SK-N-SH (cell line): ENCODE measurements around the gene CADM1.

Experiments used
- EP300 ChIP-seq, 2 experiments: IDR thresholded peaks; 2 replicates each; pipeline versions ENCODE4 v1.4.0 to v1.6.1; 2012; ENCODE audit warnings: borderline replicate concordance in 1 of 2, low read depth in 1 of 2, low read length in 1 of 2
- MXI1 ChIP-seq: IDR thresholded peaks from 2 replicates; pipeline ENCODE4 v1.6.1; 2012; ENCODE audit warnings: mild to moderate bottlenecking, low read depth, low read length, improper control_type of control experiment
- NFIC ChIP-seq: IDR thresholded peaks from 2 replicates; pipeline ENCODE4 v1.4.0; 2012; ENCODE audit warnings: borderline replicate concordance
- POLR2AphosphoS5 ChIP-seq: IDR thresholded peaks from 2 replicates; pipeline ENCODE4 v1.6.1; 2012; ENCODE audit warnings: low read depth, low read length
- RAD21 ChIP-seq: IDR thresholded peaks from 2 replicates; pipeline ENCODE4 v1.6.1; 2012; ENCODE audit warnings: mild to moderate bottlenecking, low read length
- RCOR1 ChIP-seq: fragments of 150-350 bp; IDR thresholded peaks from 2 replicates; pipeline ENCODE4 v1.6.1; 2017; ENCODE audit warnings: antibody characterized with exemption, low read length
- RFX5 ChIP-seq: IDR thresholded peaks from 2 replicates; pipeline ENCODE4 v1.6.1; 2012; ENCODE audit warnings: mild to moderate bottlenecking, improper control_type of control experiment, low read length
- TAF1 ChIP-seq: IDR thresholded peaks from 2 replicates; pipeline ENCODE4 v1.6.1; 2012; ENCODE audit warnings: low read depth, mild to moderate bottlenecking, low read length, moderate library complexity, borderline replicate concordance
- TF ChIP-seq, protein P1 (sequence below): IDR thresholded peaks from 2 replicates; pipeline ENCODE4 v1.4.0; 2012; ENCODE audit warnings: low read depth, borderline replicate concordance
- TF ChIP-seq, protein P2 (sequence below): fragments of 200-600 bp; sonication (generic); IDR thresholded peaks from 2 replicates; pipeline ENCODE4 v1.6.1; 2017; ENCODE audit warnings: antibody characterized with exemption, mild to moderate bottlenecking, moderate library complexity

DNA sequence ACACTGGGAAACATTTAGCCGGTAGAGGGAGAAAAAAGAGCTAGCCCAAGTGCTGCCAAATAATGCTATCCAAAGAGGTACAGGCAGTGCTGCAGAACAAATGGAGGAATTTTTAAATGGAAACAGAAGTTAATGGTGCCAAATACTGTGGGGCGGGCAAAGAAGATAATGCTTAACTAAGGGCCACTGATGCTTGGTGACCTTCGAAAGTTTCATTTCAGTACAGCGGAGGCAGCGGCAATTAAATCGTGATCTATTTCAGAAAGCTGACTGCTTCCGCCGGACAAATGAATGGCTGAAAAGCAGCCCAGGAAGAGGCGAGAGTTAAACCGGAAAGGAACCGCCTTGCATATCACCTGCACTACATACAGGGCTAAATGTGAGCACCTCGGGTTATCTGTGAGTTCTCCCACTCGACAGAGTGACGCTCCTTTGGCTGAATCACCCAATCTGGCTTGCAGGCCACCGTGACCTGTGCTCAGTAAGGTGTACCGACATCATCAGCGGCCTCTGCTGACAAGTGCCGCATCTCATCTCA is 42.1 kb downstream of the CADM1 start:
- TF ChIP-seq, protein P1, sequence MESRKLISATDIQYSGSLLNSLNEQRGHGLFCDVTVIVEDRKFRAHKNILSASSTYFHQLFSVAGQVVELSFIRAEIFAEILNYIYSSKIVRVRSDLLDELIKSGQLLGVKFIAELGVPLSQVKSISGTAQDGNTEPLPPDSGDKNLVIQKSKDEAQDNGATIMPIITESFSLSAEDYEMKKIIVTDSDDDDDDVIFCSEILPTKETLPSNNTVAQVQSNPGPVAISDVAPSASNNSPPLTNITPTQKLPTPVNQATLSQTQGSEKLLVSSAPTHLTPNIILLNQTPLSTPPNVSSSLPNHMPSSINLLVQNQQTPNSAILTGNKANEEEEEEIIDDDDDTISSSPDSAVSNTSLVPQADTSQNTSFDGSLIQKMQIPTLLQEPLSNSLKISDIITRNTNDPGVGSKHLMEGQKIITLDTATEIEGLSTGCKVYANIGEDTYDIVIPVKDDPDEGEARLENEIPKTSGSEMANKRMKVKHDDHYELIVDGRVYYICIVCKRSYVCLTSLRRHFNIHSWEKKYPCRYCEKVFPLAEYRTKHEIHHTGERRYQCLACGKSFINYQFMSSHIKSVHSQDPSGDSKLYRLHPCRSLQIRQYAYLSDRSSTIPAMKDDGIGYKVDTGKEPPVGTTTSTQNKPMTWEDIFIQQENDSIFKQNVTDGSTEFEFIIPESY, result no peak
- TF ChIP-seq MXI1 (no peak), POLR2AphosphoS5 (no peak), RFX5 (no peak), RCOR1 (no peak), EP300 (IDR thresholded peaks at IDR 0.05; ENCODE audit: borderline replicate concordance in 1 of 2, low read depth in 1 of 2, low read length in 1 of 2) (no peak), NFIC (no peak), RAD21 (no peak), TAF1 (no peak)
- TF ChIP-seq, protein P2, sequence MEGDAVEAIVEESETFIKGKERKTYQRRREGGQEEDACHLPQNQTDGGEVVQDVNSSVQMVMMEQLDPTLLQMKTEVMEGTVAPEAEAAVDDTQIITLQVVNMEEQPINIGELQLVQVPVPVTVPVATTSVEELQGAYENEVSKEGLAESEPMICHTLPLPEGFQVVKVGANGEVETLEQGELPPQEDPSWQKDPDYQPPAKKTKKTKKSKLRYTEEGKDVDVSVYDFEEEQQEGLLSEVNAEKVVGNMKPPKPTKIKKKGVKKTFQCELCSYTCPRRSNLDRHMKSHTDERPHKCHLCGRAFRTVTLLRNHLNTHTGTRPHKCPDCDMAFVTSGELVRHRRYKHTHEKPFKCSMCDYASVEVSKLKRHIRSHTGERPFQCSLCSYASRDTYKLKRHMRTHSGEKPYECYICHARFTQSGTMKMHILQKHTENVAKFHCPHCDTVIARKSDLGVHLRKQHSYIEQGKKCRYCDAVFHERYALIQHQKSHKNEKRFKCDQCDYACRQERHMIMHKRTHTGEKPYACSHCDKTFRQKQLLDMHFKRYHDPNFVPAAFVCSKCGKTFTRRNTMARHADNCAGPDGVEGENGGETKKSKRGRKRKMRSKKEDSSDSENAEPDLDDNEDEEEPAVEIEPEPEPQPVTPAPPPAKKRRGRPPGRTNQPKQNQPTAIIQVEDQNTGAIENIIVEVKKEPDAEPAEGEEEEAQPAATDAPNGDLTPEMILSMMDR, result no peak
